Prostate gland (tissue), 2 donors: ENCODE results near the gene PPID. TPM values are rescaled to one million over a fixed set of nuclear protein-coding genes. Genes with fewer than 3 reads are reported as not detected.

ENCODE experiments used
- DNase-seq: peaks from one replicate; pipeline ENCODE4 v3.0.0-alpha.2; 2019; ENCODE audit warnings: low spot score
- H3K27ac ChIP-seq, 2 donors: fragments of 200-600 bp; sonication (generic); 2 replicates each; pipeline ENCODE4 v1.5.1; 2017 to 2019
- H3K27me3 ChIP-seq: fragments of 200-600 bp; sonication (generic); replicated peaks from 2 replicates; pipeline ENCODE4 v1.5.1; 2019; ENCODE audit not compliant: insufficient read depth
- H3K36me3 ChIP-seq, 2 donors: fragments of 200-600 bp; sonication (generic); 1 replicate in 1 of 2; 2 replicates in 1 of 2; pipeline versions ENCODE4 v1.5.1 to v1.8.1; 2017 to 2019
- H3K4me1 ChIP-seq: fragments of 200-600 bp; sonication (generic); replicated peaks from 2 replicates; pipeline ENCODE4 v1.5.1; 2019
- H3K4me3 ChIP-seq, 2 donors: fragments of 200-600 bp; sonication (generic); 2 replicates each; pipeline ENCODE4 v1.5.1; 2017 to 2019
- H3K9me3 ChIP-seq: fragments of 200-600 bp; sonication (generic); 2 replicates; pipeline ENCODE4 v1.5.1; 2017
- CTCF ChIP-seq, 4 experiments: fragments of 200-600 bp in 2 of 4; fragments of 450-650 bp in 2 of 4; sonication (generic) in 2 of 4; IDR thresholded peaks; 1 replicate in 3 of 4; 2 replicates in 1 of 4; pipeline ENCODE4 v1.5.1; 2016 to 2019; ENCODE audit warnings: antibody characterized with exemption in 4 of 4, mild to moderate bottlenecking in 2 of 4, moderate library complexity in 2 of 4
- POLR2A ChIP-seq: fragments of 450-650 bp; IDR thresholded peaks from one replicate; pipeline ENCODE4 v1.6.1; 2016; ENCODE audit warnings: antibody characterized with exemption, mild to moderate bottlenecking
- POLR2AphosphoS5 ChIP-seq: sonication (generic); formaldehyde crosslinking; IDR thresholded peaks from one replicate; pipeline ENCODE4 v1.6.1; 2017; ENCODE audit warnings: antibody characterized with exemption
- WGBS: methylation state at CpG from one replicate; pipeline ENCODE4 v1.1.5; 2018; 5-methylcytosine and 5-hydroxymethylcytosine counted together
- intact Hi-C: fragments of 100-400 bp; cut with DNase I; formaldehyde crosslinking; loops from one replicate; pipeline ENCODE4 v1.14.2; 2022
- total RNA-seq, 2 donors: library from RNA; depleted of rRNA; stranded (reverse); fragments of >200 nt; gene quantifications; one replicate each; pipeline ENCODE4 v1.1.0, GENCODE V29; 2016

PPID gene
- total RNA-seq, 2 donors from 2014 or later, result 20.9 to 23.9 TPM

GRCh38 chr4:158710814-158711213 lies 12.4 kb downstream of the PPID start:
- Histone ChIP-seq H3K27me3 (no peaks in the 10 kb centered on the region), H3K4me1 (no peaks in the 10 kb centered on the region), H3K27ac (no peak overlapping the region), H3K4me3 (no peak overlapping the region), H3K9me3 (no peaks in the 10 kb centered on the region), H3K36me3 (peaks cover 0 to 8% of the 10 kb centered on the region in 2 donors)
- intact Hi-C loops, result no loop called here
- no peak for DNase-seq
- 42% methylated on average over 1 of the region's 1 CpG for WGBS
- TF ChIP-seq POLR2A (no peak), CTCF (IDR thresholded peaks at IDR 0.05) (no peak), POLR2AphosphoS5 (no peak)

- H3K4me3 ChIP-seq, result no peak overlapping the region
- no peaks in the 10 kb centered on the region for H3K36me3 ChIP-seq
- H3K4me1 ChIP-seq, result no peaks in the 10 kb centered on the region
- no peak for TF ChIP-seq CTCF (IDR thresholded peaks at IDR 0.05)
- TF ChIP-seq POLR2A, result no peak
- TF ChIP-seq POLR2AphosphoS5, result no peak
- intact Hi-C loops, result no loop called here
- no peak for DNase-seq
- no peaks in the 10 kb centered on the region for H3K9me3 ChIP-seq
- WGBS, result 86% methylated on average over 4 of the region's 4 CpGs
- no peak overlapping the region for H3K27ac ChIP-seq
- no peaks in the 10 kb centered on the region for H3K27me3 ChIP-seq
Measured at GRCh38 chr4:158704274-158704673, 18.9 kb downstream of the PPID start.

- no peaks in the 10 kb centered on the region for H3K9me3 ChIP-seq
- WGBS, result 56% methylated on average over 1 of the region's 1 CpG
- no peak overlapping the region for H3K27ac ChIP-seq
- DNase-seq, result no peak
- no peaks in the 10 kb centered on the region for H3K36me3 ChIP-seq
- no peak overlapping the region for H3K4me3 ChIP-seq
- no peaks in the 10 kb centered on the region for H3K27me3 ChIP-seq
- no peak for TF ChIP-seq POLR2A
- no peak for TF ChIP-seq CTCF (IDR thresholded peaks at IDR 0.05)
- no peak for TF ChIP-seq POLR2AphosphoS5
- intact Hi-C loops, result no loop called here
- no peaks in the 10 kb centered on the region for H3K4me1 ChIP-seq
Measured at GRCh38 chr4:158688813-158689212, 34.4 kb downstream of the PPID start.

GRCh38 chr4:158682066-158682465 lies 41.1 kb downstream of the PPID start:
- no peak overlapping the region for H3K4me3 ChIP-seq
- no peak for TF ChIP-seq POLR2AphosphoS5
- no peak for TF ChIP-seq POLR2A
- TF ChIP-seq CTCF (IDR thresholded peaks at IDR 0.05), result no peak
- DNase-seq, result no peak
- H3K27ac ChIP-seq, result no peak overlapping the region
- WGBS, result 59% methylated on average over 2 of the region's 2 CpGs
- H3K27me3 ChIP-seq, result no peaks in the 10 kb centered on the region
- H3K36me3 ChIP-seq, result no peaks in the 10 kb centered on the region
- H3K4me1 ChIP-seq, result no peaks in the 10 kb centered on the region
- intact Hi-C loops, result no loop called here
- H3K9me3 ChIP-seq, result no peaks in the 10 kb centered on the region

GRCh38 chr4:158681629-158682028 lies 41.6 kb downstream of the PPID start:
- H3K4me3 ChIP-seq, result no peak overlapping the region
- H3K9me3 ChIP-seq, result no peaks in the 10 kb centered on the region
- H3K27ac ChIP-seq, result no peak overlapping the region
- intact Hi-C loops, result no loop called here
- no peaks in the 10 kb centered on the region for H3K4me1 ChIP-seq
- no peaks in the 10 kb centered on the region for H3K36me3 ChIP-seq
- no peaks in the 10 kb centered on the region for H3K27me3 ChIP-seq
- DNase-seq, result no peak
- TF ChIP-seq POLR2A, result no peak
- no peak for TF ChIP-seq POLR2AphosphoS5
- TF ChIP-seq CTCF (IDR thresholded peaks at IDR 0.05), result no peak
- 68% methylated on average over 1 of the region's 1 CpG for WGBS
